NB4 (cell line): ENCODE results near the gene C2orf80.

Experiments
- CTCF ChIP-seq: IDR thresholded peaks from one replicate; pipeline ENCODE4 v1.5.1; 2012; ENCODE audit warnings: low read depth, low read length
- MAX ChIP-seq: IDR thresholded peaks from 2 replicates; pipeline ENCODE4 v1.6.1; 2011; ENCODE audit warnings: low read depth, low read length
- MYC ChIP-seq: IDR thresholded peaks from 2 replicates; pipeline ENCODE4 v1.6.1; 2011; ENCODE audit warnings: low read depth, low read length
- POLR2A ChIP-seq: IDR thresholded peaks from 2 replicates; pipeline ENCODE4 v1.6.1; 2011; ENCODE audit warnings: mild to moderate bottlenecking; ENCODE audit not compliant: insufficient read length; ENCODE audit errors: extremely low read depth

GRCh38 chr2:208125251-208125650, 64.6 kb downstream of the C2orf80 start:
- no peak for TF ChIP-seq CTCF
- TF ChIP-seq MAX, result no peak
- no peak for TF ChIP-seq POLR2A
- TF ChIP-seq MYC, result no peak
